ENCODE results near the gene SNRNP70. TPM values are rescaled to one million over a fixed set of nuclear protein-coding genes. Genes with fewer than 3 reads are reported as not detected.
A peak's percentile ranks its signal among the peaks of the same experiment; 100 is the strongest.

The SNRNP70 gene
- total and polyA plus RNA-seq, 10 of the 15 experiments (the other 5 are each of a cell fraction or from before 2014, with no cell fraction given): 2.7 to 453 (median 159) TPM

- no peak for TF ChIP-seq ZNF687 (IDR thresholded peaks at IDR 0.05)
- no peak for TF ChIP-seq MTA3 (IDR thresholded peaks at IDR 0.05; ENCODE audit: borderline replicate concordance, low read length)
Measured at GRCh38 chr19:49150944-49151243, 65.6 kb downstream of the SNRNP70 start (continued).

GRCh38 chr19:49151267-49152118 lies 66.2 kb downstream of the SNRNP70 start:
- POLR2A ChIA-PET: interaction anchor here (0.5 kb wide), 1 partner anchor 34 kb away, joined by 6 read pairs; no protein-coding TSS in a partner anchor
- Histone ChIP-seq H3K4me2 (ENCODE audit: control insufficient read depth, insufficient read depth) (0 out of 2 replicates have a peak overlapping the region, but pooled peaks have one; percentile 12), H3K36me3 (ENCODE audit: control insufficient read depth in 2 of 2, insufficient read depth in 2 of 2, low read length in 1 of 2) (no peaks in the 10 kb centered on the region), H4K20me1 (ENCODE audit: control insufficient read depth, insufficient read depth) (no peaks in the 10 kb centered on the region), H3K27me3 (replicated peaks in 1 of 2; ENCODE audit: control insufficient read depth in 2 of 2, insufficient read depth in 2 of 2, low read length in 1 of 2) (peaks cover 6 to 22% of the 10 kb centered on the region in 2 experiments), H3K4me3 (no peak overlapping the region), H3K9me3 (replicated peaks; ENCODE audit: control insufficient read depth, insufficient read depth, low read length) (peaks cover 4% of the 10 kb centered on the region; the same call in 2 of the 3 replicates), H3K27ac (ENCODE audit: control insufficient read depth, insufficient read depth) (no peak overlapping the region), H3K79me2 (ENCODE audit: control insufficient read depth, insufficient read depth, low read length) (no peaks in the 10 kb centered on the region), H2AFZ (ENCODE audit: control insufficient read depth, low read depth, low read length) (no peak overlapping the region), H3K9ac (ENCODE audit: control insufficient read depth, insufficient read depth, low read length) (no peak overlapping the region), H3K4me1 (ENCODE audit: control insufficient read depth, insufficient read depth, low read length) (peaks cover 10% of the 10 kb centered on the region)
- RAD21 ChIA-PET (ENCODE audit: unreplicated experiment): interaction anchor here (1.1 to 1.6 kb wide), 2 partner anchors 24 to 158 kb away, joined by 3 to 5 read pairs; partner anchors contain the start of gene RUVBL2
- in situ Hi-C loops (cut with MboI): no loop called here
- no TSS peak for BruUV-seq (replicated peaks)
- CTCF ChIA-PET: interaction anchor here (0.8 to 1.9 kb wide), 3 partner anchors 47 to 57 kb away, joined by 3 to 7 read pairs (median 5); no protein-coding TSS in a partner anchor
- TF ChIP-seq NKRF (conservative IDR thresholded peaks at IDR 0.05): no peak
- peak; percentile 29 for TF ChIP-seq USF1 (IDR thresholded peaks at IDR 0.05; ENCODE audit: borderline replicate concordance, extremely low read length, insufficient read depth, low read depth, low read length)
- no peak for TF ChIP-seq SMAD5 (IDR thresholded peaks at IDR 0.05; ENCODE audit: low read depth)
- WGBS (ENCODE audit: insufficient coverage, insufficient replicate concordance, low lambda C conversion rate, missing lambda C conversion rate): 8% methylated on average over 45 of the region's 45 CpGs
- intact Hi-C loops (cut with micrococcal nuclease; ENCODE audit: unreplicated experiment): no loop called here
- ATAC-seq (peak; percentile 32), FAIRE-seq (no peak), DNase-seq (ENCODE audit: low read depth, low spot score) (no peak)
- SMC1A ChIA-PET (ENCODE audit: uncharacterized antibody, unreplicated experiment): interaction anchor here (1.2 kb wide), 1 partner anchor 47 kb away, joined by 4 read pairs; no protein-coding TSS in a partner anchor

Data from GM12878 (cell line).